GM18873 (cell line): Measurements from ENCODE around the gene SUZ12.
"Not testable (repeated sequence)": the region's sequence is repeated elsewhere in the genome, so short reads cannot be mapped to it uniquely, and the experiment has no call there.

Experiments
- ATAC-seq: cut with Tn5 transposase; IDR thresholded peaks from one replicate; pipeline ENCODE4 v1.9.1; 2021; ENCODE audit warnings: mild to moderate bottlenecking, moderate library complexity, moderate number of reproducible peaks; ENCODE audit not compliant: unreplicated experiment, low FRiP score

Gene SUZ12

GRCh38 chr17:31936615-31937609, at the start of gene SUZ12:
SUZ12 (plus strand) TSS chr17:31937007; CDS start chr17:31937247, 240 bp downstream.
- ATAC-seq: peak; percentile 86

- no peak for ATAC-seq
These were observed 48.7 kb upstream of the SUZ12 start for GRCh38 chr17:31888124-31888523.

- no peak for ATAC-seq
These were observed 35.9 kb upstream of the SUZ12 start for GRCh38 chr17:31900877-31901276.

GRCh38 chr17:31902693-31903092, 34.1 kb upstream of the SUZ12 start:
- ATAC-seq: no peak

GRCh38 chr17:31903401-31903800, 33.4 kb upstream of the SUZ12 start:
- no peak for ATAC-seq

DNA sequence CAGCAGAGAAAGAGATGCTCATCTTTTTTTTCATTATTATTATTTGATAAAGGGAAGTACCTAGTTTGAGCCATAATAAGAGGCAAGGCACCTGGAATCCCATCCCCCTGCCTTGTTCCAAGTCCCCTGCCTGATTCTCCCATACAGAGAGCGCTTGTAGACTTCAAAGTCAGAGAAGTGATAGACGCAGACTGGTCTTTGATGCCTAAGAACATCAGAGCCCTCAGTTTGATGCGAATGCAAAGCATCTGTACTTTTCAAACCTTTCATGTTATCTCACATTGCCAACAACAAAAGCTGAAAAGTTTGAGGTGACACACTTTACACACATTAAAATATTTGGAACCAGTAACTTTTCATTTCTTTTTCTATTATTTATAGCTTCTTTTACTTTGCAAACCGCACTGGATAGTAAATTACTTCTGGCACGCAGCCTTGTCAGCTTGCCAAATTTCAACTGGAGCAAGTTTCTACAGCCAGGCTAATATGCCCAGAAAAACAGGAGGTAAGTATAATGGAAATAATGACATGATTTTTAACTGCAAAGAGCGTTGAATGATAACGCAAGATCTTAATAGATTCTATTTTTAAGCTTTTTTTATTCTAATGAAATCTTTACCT, 29.4 kb upstream of the SUZ12 start:
- ATAC-seq: no peak

GRCh38 chr17:31908386-31908785, 28.4 kb upstream of the SUZ12 start:
- ATAC-seq: no peak

- ATAC-seq: not testable (repeated sequence)
These were observed 24.1 kb upstream of the SUZ12 start for GRCh38 chr17:31912705-31913104.

DNA sequence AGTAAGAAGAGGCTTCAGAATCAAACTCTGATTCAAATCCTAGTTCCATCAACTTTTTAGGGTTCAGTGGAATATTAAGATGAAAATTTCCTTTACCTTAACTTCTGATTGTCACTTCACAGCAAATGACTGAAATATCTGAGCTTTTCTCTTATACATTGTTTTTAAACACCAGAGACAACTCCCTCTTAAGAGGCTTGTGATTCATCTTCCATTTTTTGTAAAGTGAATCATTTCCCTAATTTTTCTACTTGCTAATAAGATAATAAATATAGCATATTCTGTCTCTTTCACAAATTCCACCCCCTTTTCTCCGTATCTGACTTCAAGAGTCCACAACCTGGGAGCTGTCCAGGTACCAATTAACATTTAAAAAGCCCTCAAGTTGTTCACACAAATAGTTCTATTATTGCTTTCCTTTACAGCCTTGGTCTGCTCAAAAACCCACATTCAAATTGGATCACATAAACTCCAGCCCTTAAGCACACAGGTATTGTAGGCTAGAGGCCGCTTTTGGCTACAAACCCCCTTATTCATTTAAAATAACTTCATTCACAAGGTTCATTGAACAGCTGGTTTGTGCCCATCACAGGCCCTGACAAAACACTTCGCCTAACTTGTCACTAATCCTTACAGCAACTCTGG, 21.2 kb upstream of the SUZ12 start:
- no peak for ATAC-seq

GRCh38 chr17:31916491-31917064, 20.2 kb upstream of the SUZ12 start:
- no peak for ATAC-seq

GRCh38 chr17:31917065-31917529, 19.7 kb upstream of the SUZ12 start:
- no peak for ATAC-seq

DNA sequence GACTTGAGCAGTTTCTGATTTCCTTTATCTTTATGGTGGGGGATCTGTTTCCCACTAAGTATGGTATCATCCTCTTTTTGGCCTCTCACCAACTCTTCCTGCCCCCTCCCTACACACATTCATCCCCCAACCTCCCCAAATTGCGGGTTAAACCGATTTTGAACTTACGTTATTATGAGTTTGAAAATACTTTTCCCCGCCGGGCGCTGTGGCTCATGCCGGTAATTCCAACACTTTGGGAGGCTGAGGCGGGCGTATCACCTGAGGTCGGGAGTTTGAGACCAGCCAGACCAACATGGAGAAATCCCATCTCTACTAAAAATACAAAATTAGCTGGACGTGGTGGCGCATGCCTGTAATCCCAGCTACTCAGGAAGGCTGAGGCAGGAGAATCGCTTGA, 19.1 kb upstream of the SUZ12 start:
- not testable (repeated sequence) for ATAC-seq

GRCh38 chr17:31918701-31919128, 18.1 kb upstream of the SUZ12 start:
- ATAC-seq: no peak

DNA sequence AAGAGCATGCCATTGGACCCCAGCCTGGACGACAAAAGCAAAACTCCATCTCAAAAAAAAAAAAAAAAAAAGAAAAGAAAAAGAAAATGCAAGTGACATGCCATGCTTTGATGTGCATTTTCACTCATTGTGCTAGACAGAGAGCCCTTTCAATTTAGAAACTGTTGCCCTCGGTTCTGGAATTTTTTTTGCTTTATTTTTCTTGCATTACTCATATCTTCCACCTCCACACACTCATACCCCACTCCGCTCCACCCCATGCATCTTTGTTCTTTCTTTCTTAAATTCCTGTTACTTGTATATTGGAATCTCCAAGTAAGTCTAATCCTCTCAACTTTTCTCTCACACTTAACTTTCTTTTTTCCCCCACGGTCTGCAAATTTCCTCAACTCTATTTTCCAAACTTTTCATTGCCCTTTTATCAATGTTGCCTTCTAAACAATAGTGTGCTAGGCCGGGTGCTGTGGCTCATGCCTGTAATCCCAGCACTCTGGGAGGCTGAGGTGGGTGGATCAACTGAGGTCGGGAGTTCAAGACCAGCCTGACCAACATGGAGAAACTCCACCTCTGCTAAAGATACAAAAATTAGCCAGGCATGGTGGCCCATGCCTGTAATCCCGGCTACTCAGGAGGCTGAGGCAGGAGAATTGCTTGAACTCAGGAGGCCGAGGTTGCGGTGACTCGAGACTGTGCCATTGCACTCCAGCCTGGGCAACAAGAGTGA, 16.8 kb upstream of the SUZ12 start:
- ATAC-seq: no peak

- no peak for ATAC-seq
These were observed 10.6 kb upstream of the SUZ12 start for GRCh38 chr17:31926100-31926729.

DNA sequence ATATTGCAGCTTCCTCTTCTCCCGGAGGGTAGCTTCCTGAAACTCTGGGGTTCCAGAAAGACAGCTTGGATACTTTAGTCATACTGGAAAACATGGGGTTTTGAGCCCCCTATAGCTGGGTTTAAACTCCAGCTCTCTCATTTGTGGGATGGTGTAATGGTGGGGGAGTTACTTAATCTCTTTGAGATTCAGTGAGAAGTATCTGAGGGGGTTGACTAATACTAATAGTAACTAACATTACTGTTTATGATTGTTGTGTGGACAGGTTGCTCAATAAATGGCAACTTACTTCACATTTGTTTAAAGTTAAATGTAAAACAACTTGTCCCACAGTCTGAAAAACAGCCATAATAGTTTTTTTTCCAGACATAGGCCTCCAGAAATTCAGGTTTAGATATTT, 5.1 kb upstream of the SUZ12 start:
- no peak for ATAC-seq

DNA sequence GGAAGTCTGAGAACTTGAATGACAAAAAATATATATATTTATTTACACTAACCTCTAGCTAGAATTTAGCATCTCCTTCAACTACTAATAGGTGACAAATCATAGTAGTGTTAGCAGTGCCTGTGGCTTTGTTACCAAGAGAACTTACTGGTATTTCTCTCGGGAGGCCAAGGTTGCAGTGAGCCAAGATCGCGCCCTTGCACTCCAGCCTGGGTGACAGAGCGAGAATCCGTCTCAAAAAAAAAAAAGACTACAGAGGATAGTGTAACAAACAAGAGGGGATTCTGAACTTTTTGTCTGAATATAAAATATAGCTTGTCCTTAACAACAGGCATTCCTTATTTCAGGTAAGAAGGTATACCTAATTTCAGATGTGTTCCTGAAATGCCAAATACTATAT, 1.3 kb upstream of the SUZ12 start:
- ATAC-seq: no peak

DNA sequence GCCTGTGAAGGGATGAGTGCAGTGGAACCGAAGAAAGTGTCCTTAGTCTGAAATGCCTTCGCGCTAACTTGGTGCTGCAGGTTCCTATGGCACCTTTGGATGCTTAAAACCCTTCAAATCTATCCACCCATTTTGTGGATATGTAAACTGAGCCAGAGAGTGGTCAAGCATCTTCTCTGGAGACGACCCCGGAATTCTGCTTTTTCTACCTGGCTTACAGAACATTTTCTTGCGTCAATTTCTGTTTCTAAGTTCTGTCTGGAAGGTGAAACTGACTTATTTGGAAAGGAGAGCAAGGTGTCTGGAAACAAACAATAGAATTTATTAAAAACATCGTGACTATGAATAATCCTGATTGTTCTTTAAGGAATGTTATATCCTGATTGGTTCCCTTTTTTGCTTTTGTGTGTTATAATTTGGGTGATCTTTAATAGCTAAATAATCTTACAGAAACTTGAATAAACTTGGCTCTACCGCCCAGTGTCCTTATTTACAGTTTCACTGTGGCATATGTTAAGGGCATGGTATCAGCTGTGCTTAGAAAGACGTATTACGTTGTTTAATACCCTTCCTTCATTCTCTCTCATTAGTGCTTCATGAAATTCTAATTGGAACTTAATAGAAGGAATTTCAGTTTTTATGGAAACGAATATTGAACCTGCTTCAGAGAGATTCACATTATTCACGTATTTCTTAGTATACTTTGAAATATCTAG, 1.3 kb downstream of the SUZ12 start:
- ATAC-seq: not testable (repeated sequence)

- ATAC-seq: not testable (repeated sequence)
These were observed 5.1 kb downstream of the SUZ12 start for GRCh38 chr17:31941916-31942315.
